GM18873 (cell line): ENCODE results near the gene NHS.

Experiments used
- ATAC-seq: cut with Tn5 transposase; IDR thresholded peaks from one replicate; pipeline ENCODE4 v1.9.1; 2021; ENCODE audit warnings: mild to moderate bottlenecking, moderate library complexity, moderate number of reproducible peaks; ENCODE audit not compliant: unreplicated experiment, low FRiP score

The NHS gene

DNA sequence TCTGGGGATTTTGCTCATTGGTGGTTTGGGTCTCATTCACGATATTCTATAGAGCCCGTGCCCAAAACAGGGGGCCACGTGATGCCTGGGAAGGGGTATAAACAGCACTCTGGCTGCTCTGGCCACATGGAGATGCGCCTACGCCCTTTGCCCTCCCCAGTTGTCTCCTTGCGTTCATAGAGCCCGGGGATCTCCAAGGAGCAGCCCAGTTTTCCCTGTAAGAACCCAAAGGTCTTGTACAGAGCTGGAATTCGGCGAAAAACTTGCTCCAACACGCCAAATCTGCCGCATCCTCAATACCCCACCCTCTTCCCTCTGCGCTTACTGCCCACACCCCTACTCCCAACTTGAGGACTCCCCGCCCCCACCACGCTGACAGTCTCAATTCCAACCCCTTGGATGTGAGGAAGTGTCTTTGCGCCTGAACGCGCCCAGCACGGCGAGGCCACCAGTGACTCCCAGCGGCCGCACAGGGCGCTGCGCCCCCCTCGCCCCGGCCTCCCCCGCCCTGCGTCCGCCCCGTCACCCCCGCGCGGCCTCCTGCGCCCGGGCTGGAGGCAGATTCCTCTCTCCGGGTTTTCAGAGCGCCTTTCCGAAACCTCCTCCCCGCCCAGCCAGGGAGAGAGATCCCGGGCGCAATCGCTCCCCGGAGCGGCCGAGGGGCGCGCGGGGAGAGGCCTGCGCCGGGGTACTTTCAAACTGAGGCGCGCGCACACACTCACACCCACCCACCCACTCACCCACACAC is at the start of gene NHS:
Gene NHS, plus strand, starts transcription at position 582 of the 748 bp plus-strand sequence. CDS start 558 bp downstream, outside the sequence.
- no peak for ATAC-seq

- no peak for ATAC-seq
Observed at GRCh38 chrX:17328837-17329236, 46.2 kb upstream of the NHS start.

- no peak for ATAC-seq
Observed at GRCh38 chrX:17336377-17336776, 38.6 kb upstream of the NHS start.

DNA sequence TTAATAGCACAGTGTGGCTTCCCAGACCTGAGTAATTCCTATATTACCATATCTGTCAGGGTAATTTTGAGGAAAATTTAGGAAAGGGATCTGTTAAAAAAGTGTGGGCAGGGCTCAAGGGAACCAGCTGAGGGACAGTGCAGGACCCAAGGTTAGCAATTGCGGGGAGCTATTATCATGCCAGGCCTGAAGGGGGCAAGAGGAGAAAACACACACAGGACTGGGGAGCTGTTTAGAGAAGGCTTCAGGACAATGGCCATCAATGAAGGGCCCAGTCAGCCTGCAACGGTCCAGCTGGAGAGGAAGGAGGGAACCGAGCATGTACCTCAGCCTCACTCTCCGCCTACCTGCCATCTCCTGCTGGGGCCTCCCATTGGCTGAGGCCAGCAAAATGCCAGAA is 19.0 kb upstream of the NHS start:
- ATAC-seq: no peak

DNA sequence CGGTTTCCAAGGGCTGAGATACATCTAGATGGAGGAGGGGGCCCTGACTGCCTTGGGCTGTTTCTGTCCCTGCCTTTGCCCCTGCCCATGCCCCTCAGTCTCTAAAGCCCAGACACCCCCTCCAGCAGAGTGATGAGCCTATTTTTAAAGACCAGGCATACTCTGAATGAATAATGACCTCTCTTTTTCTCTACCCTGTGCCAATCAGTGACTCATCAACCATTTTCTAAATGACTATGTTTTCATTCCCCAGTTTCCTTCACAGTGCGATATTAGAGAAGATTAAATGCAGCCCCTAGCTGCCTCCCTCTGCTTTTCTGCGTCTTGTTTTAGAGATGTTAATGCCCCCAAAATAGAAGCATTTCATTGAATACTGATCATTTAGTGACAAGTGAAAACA is 15.5 kb upstream of the NHS start:
- ATAC-seq: no peak

- ATAC-seq: no peak
Observed at GRCh38 chrX:17361620-17362019, 13.4 kb upstream of the NHS start.

DNA sequence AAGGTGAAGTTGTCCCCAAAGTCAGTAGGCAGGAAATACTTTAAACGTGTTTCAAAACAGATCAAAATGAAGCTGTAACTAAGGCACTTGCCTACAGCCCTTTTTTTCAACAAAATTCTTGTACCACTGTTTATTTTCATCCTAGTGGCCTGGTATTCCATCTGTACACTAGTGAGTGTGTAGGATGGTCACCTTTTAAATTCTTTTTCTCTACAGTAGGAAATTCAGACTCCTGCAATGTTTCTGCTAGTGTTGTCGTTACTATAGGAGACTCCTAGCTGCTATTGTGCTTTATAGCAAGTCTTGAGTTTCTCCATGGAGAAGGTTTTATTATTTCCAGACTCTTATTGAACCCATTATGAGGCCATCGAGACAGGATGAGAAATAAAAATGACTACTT is 7.0 kb upstream of the NHS start:
- ATAC-seq: no peak

DNA sequence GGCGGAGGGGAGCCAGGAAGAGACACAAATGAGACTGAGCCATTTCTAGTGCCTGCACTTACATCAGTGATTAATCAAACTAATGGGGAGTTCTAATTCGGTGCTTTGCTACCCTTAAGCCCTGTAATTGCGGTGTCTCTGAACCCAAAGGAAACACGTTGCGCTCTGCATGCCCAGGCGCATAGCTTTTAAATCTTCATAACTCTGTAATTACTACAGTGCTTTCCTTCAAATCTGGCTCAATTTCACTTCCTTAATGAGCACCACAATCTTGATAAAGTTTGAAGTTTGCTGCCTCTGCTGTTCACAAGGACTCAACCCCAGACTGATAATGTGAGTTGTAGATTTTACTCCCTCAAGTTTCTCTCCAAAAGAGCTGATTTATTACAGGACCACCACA is 5.7 kb upstream of the NHS start:
- ATAC-seq: no peak

- no peak for ATAC-seq
Observed at GRCh38 chrX:17370191-17370590, 4.8 kb upstream of the NHS start.

- no peak for ATAC-seq
Observed at GRCh38 chrX:17372052-17372451, 2.9 kb upstream of the NHS start.

- ATAC-seq: no peak
Observed at GRCh38 chrX:17373337-17373736, 1.7 kb upstream of the NHS start.

DNA sequence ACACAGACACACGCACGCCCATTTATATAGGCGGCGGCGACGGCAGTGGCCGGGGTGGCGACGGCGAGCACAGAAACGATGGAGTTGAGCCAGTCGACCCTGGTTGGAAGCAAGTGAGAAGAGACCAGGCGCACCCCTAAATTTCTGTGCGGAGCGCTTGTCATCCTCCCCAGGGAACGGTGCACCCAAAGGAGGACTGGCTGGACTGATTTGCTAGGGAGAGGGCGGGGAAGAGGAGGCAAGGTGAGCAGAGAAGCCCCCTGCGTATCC is 302 bp downstream of the NHS start:
- no peak for ATAC-seq

- ATAC-seq: no peak
Observed at GRCh38 chrX:17375637-17376430, 834 bp downstream of the NHS start.

DNA sequence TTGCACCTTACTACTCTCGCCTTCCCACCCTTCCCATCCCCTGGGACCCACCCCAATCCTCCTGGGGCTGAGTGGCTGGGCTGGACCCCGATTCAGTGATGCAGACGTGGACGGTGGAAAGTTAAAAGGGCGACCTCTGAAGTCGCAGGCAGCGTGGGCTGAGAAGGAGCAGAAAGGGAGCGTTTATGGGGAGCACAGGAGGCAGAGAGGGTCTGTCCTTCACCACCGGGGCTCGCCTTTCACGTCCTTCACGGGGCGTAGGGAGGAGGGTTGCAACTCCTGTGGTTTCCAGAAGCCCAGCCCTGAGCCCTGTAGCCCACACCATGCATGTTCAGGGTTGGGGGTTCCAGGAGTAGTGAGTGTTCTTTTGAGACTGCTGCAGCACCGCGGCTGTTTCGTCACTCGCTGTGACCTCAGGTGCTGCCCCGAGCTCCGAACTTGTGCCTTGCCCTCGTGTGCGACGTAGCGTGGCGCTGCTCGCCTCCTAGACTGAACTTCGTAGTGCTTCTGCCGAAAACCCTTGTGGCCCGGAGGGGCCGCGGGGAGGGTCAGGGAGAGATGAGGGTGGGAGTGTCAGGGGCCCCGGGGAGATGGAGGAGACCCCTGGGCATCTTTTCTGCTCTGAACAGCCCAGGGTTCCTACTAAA is 1.6 kb downstream of the NHS start:
- no peak for ATAC-seq

GRCh38 chrX:17377091-17377717 is 2.2 kb downstream of the NHS start:
- no peak for ATAC-seq

- ATAC-seq: no peak
Observed at GRCh38 chrX:17377795-17378194, 2.8 kb downstream of the NHS start.

- no peak for ATAC-seq
Observed at GRCh38 chrX:17380221-17380620, 5.2 kb downstream of the NHS start.

DNA sequence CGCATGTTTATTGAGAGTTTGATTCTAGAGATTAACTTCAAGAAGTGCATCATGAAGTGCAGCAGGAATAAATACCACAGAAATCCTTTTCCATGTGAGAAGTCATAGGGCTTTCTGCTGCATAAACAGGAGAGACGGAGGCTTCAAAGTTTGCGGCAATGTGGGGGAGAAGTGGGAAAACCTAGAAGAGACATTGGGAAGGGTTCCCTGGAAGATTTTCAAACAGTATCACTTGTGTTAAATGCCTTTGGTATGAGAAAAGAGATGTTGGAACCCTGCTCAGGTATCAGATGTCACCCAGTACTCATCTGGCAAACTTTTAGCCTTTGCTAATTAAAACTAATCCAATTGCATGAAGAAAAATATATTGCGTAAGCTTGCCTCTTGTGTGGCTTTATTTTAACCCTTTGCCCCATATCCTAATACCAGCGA is 15.4 kb downstream of the NHS start:
- ATAC-seq: no peak

GRCh38 chrX:17395154-17395553 is 20.2 kb downstream of the NHS start:
- no peak for ATAC-seq

DNA sequence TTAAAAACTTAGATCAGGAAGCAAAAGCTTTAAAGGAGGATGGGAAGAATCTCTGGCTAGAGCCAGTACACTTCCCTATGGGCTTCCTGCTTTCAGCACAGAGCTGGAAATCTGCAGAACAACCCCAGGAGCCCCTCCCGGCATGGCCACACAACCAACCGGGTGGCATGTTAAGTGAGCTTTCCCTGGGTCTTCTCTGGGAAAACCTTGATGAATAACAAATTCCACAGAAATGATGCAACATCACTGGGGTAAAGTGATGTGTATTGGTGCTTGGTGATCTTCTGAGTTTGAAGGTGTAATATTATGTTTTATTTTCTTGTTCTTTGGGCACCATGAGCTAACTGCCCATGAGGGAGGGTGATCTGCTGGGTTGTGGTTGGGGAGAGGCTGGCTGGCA is 22.1 kb downstream of the NHS start:
- ATAC-seq: no peak

- ATAC-seq: no peak
Observed at GRCh38 chrX:17403189-17403691, 28.2 kb downstream of the NHS start.
